ENCODE measurements around the gene PLCG2. TPM values are rescaled to one million over a fixed set of nuclear protein-coding genes. Genes with fewer than 3 reads are reported as not detected.

The PLCG2 gene
- polyA plus RNA-seq, 1 donor from 2014 or later = not detected

DNA sequence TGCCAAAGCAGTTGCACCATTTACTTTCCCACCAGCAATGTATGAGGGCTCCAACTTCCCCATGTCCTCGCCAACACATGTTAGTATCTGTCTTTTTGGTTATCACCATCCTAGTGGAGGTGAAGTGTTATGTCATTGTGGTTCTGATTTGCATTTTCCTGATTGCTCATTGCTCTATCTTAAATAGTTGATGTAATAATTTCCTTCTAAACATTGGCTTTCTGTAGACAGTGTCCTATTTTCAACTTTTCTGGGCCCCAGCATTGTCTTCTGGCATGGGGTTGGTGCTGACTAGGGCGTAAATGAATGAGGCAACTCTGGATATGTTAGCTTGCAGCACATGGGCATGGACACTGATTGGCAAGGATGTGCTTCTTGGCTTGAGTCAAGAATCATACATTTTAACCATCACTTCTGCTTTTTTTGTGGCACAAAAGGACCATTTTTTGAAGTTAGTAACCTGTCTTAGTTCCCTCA, 25.1 kb downstream of the PLCG2 start:
- H3K4me3 ChIP-seq (ENCODE audit: low read length) = no peak overlapping the region
- no peaks in the 10 kb centered on the region for H3F3A ChIP-seq (ENCODE audit: insufficient read depth, low read length, poor library complexity, severe bottlenecking)
- H3K27me3 ChIP-seq (ENCODE audit: insufficient read depth, low read depth, low read length) = no peaks in the 10 kb centered on the region
- no peaks in the 10 kb centered on the region for H3K9me3 ChIP-seq (ENCODE audit: low read length)
- no peaks in the 10 kb centered on the region for H3K36me3 ChIP-seq (ENCODE audit: insufficient read depth, low read length)
- H4K20me1 ChIP-seq (ENCODE audit: insufficient read depth) = no peaks in the 10 kb centered on the region
- H3K9me2 ChIP-seq (ENCODE audit: insufficient read depth, low read length) = no peaks in the 10 kb centered on the region
- H2AFZ ChIP-seq (ENCODE audit: low read depth, low read length) = no peak overlapping the region
- TF ChIP-seq SMC3 (conservative IDR thresholded peaks at IDR 0.05; ENCODE audit: poor library complexity) (no peak), RAD21 (conservative IDR thresholded peaks at IDR 0.05) (no peak), POLR2AphosphoS5 (IDR thresholded peaks at IDR 0.05) (no peak), EP300 (conservative IDR thresholded peaks at IDR 0.05; ENCODE audit: poor library complexity, severe bottlenecking) (no peak), EZH2 (IDR thresholded peaks at IDR 0.05; ENCODE audit: borderline replicate concordance, insufficient read depth, low read length, poor library complexity, severe bottlenecking) (no peak), MXI1 (conservative IDR thresholded peaks at IDR 0.05; ENCODE audit: poor library complexity, severe bottlenecking) (no peak), TAF1 (IDR thresholded peaks at IDR 0.05; ENCODE audit: low read depth) (no peak)
- TF ChIP-seq, protein P1, sequence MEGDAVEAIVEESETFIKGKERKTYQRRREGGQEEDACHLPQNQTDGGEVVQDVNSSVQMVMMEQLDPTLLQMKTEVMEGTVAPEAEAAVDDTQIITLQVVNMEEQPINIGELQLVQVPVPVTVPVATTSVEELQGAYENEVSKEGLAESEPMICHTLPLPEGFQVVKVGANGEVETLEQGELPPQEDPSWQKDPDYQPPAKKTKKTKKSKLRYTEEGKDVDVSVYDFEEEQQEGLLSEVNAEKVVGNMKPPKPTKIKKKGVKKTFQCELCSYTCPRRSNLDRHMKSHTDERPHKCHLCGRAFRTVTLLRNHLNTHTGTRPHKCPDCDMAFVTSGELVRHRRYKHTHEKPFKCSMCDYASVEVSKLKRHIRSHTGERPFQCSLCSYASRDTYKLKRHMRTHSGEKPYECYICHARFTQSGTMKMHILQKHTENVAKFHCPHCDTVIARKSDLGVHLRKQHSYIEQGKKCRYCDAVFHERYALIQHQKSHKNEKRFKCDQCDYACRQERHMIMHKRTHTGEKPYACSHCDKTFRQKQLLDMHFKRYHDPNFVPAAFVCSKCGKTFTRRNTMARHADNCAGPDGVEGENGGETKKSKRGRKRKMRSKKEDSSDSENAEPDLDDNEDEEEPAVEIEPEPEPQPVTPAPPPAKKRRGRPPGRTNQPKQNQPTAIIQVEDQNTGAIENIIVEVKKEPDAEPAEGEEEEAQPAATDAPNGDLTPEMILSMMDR (IDR thresholded peaks at IDR 0.05; ENCODE audit: poor library complexity, severe bottlenecking) = no peak
- TF ChIP-seq, protein P2, sequence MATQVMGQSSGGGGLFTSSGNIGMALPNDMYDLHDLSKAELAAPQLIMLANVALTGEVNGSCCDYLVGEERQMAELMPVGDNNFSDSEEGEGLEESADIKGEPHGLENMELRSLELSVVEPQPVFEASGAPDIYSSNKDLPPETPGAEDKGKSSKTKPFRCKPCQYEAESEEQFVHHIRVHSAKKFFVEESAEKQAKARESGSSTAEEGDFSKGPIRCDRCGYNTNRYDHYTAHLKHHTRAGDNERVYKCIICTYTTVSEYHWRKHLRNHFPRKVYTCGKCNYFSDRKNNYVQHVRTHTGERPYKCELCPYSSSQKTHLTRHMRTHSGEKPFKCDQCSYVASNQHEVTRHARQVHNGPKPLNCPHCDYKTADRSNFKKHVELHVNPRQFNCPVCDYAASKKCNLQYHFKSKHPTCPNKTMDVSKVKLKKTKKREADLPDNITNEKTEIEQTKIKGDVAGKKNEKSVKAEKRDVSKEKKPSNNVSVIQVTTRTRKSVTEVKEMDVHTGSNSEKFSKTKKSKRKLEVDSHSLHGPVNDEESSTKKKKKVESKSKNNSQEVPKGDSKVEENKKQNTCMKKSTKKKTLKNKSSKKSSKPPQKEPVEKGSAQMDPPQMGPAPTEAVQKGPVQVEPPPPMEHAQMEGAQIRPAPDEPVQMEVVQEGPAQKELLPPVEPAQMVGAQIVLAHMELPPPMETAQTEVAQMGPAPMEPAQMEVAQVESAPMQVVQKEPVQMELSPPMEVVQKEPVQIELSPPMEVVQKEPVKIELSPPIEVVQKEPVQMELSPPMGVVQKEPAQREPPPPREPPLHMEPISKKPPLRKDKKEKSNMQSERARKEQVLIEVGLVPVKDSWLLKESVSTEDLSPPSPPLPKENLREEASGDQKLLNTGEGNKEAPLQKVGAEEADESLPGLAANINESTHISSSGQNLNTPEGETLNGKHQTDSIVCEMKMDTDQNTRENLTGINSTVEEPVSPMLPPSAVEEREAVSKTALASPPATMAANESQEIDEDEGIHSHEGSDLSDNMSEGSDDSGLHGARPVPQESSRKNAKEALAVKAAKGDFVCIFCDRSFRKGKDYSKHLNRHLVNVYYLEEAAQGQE (IDR thresholded peaks at IDR 0.05; ENCODE audit: borderline replicate concordance) = no peak
- H3K79me2 ChIP-seq (replicated peaks; ENCODE audit: insufficient read depth, low read length) = no peaks in the 10 kb centered on the region
- H3K4me2 ChIP-seq (ENCODE audit: low read length) = no peak overlapping the region
- H3K9ac ChIP-seq (ENCODE audit: low read length) = no peak overlapping the region
- H3K27ac ChIP-seq (ENCODE audit: low read length) = no peak overlapping the region

DNA sequence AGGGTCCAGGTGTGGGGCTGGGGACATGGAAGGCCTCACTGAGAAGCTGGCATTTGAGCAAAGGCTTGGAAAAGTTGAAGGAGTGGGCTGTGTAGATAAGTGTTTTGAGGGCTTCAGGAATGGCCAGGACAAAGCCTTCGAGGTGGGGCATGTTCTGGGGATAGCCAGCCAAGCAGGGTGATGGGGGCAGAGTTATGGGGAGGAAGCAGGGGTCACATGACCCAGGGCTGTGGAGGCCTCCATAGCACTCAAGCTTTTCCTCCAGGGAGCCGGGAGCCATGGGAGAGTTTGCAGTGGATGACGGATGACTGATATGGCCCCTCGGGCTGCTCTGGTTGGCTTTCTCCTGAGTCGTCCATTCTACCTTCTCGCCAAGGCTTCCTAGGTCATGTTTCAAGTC, 27.6 kb downstream of the PLCG2 start:
- Histone ChIP-seq H3K9me2 (ENCODE audit: insufficient read depth, low read length) (no peaks in the 10 kb centered on the region), H3K9ac (ENCODE audit: low read length) (no peak overlapping the region), H3F3A (ENCODE audit: insufficient read depth, low read length, poor library complexity, severe bottlenecking) (no peaks in the 10 kb centered on the region), H3K27ac (ENCODE audit: low read length) (no peak overlapping the region), H2AFZ (ENCODE audit: low read depth, low read length) (no peak overlapping the region), H3K36me3 (ENCODE audit: insufficient read depth, low read length) (no peaks in the 10 kb centered on the region), H3K4me2 (ENCODE audit: low read length) (no peak overlapping the region), H3K27me3 (ENCODE audit: insufficient read depth, low read depth, low read length) (no peaks in the 10 kb centered on the region), H3K9me3 (ENCODE audit: low read length) (no peaks in the 10 kb centered on the region), H3K79me2 (replicated peaks; ENCODE audit: insufficient read depth, low read length) (no peaks in the 10 kb centered on the region), H4K20me1 (ENCODE audit: insufficient read depth) (no peaks in the 10 kb centered on the region), H3K4me3 (ENCODE audit: low read length) (no peak overlapping the region)
- no peak for TF ChIP-seq POLR2AphosphoS5 (IDR thresholded peaks at IDR 0.05)
- TF ChIP-seq, protein P2 (IDR thresholded peaks at IDR 0.05; ENCODE audit: borderline replicate concordance) = no peak
- no peak for TF ChIP-seq MXI1 (conservative IDR thresholded peaks at IDR 0.05; ENCODE audit: poor library complexity, severe bottlenecking)
- TF ChIP-seq, protein P1 (IDR thresholded peaks at IDR 0.05; ENCODE audit: poor library complexity, severe bottlenecking) = no peak
- TF ChIP-seq EZH2 (IDR thresholded peaks at IDR 0.05; ENCODE audit: borderline replicate concordance, insufficient read depth, low read length, poor library complexity, severe bottlenecking) = no peak
- no peak for TF ChIP-seq RAD21 (conservative IDR thresholded peaks at IDR 0.05)
- TF ChIP-seq EP300 (conservative IDR thresholded peaks at IDR 0.05; ENCODE audit: poor library complexity, severe bottlenecking) = no peak
- TF ChIP-seq SMC3 (conservative IDR thresholded peaks at IDR 0.05; ENCODE audit: poor library complexity) = no peak
- TF ChIP-seq TAF1 (IDR thresholded peaks at IDR 0.05; ENCODE audit: low read depth) = no peak
